Activated CD8-positive, alpha-beta memory T cell treated with anti-CD3 and anti-CD28 coated beads, Interleukin-2, amount 50 U/mL, for 4 hours (primary cell): Measurements from ENCODE around the gene ARL17B.
"Not testable (repeated sequence)": the region's sequence is repeated elsewhere in the genome, so short reads cannot be mapped to it uniquely, and the experiment has no call there.

Experiments
- DNase-seq: peaks from one replicate; pipeline ENCODE4 v3.0.0-alpha.2; 2020

ARL17B gene

GRCh38 chr17:46361755-46362154 lies at the start of gene ARL17B:
TSS of gene ARL17B (minus strand) at chr17:46361766. CDS start at chr17:46358397, 3,369 bp downstream.
- peak; percentile 58 for DNase-seq

- not testable (repeated sequence) for DNase-seq
Observed at GRCh38 chr17:46409864-46410263, 48.3 kb upstream of the ARL17B start.

- DNase-seq, result not testable (repeated sequence)
Observed at GRCh38 chr17:46407155-46407554, 45.6 kb upstream of the ARL17B start.

- not testable (repeated sequence) for DNase-seq
Observed at GRCh38 chr17:46401033-46401787, 39.6 kb upstream of the ARL17B start.

- not testable (repeated sequence) for DNase-seq
Observed at GRCh38 chr17:46400543-46400942, 39.0 kb upstream of the ARL17B start.

- not testable (repeated sequence) for DNase-seq
Observed at GRCh38 chr17:46399993-46400392, 38.4 kb upstream of the ARL17B start.

GRCh38 chr17:46396292-46396691 lies 34.7 kb upstream of the ARL17B start:
- DNase-seq, result not testable (repeated sequence)

GRCh38 chr17:46393702-46394101 lies 32.1 kb upstream of the ARL17B start:
- not testable (repeated sequence) for DNase-seq

- DNase-seq, result not testable (repeated sequence)
Observed at GRCh38 chr17:46385491-46385890, 23.9 kb upstream of the ARL17B start.

- not testable (repeated sequence) for DNase-seq
Observed at GRCh38 chr17:46383118-46383517, 21.6 kb upstream of the ARL17B start.

- not testable (repeated sequence) for DNase-seq
Observed at GRCh38 chr17:46373418-46373817, 11.9 kb upstream of the ARL17B start.

- DNase-seq, result not testable (repeated sequence)
Observed at GRCh38 chr17:46372236-46373229, 11.0 kb upstream of the ARL17B start.

- DNase-seq, result not testable (repeated sequence)
Observed at GRCh38 chr17:46367520-46367919, 6.0 kb upstream of the ARL17B start.

GRCh38 chr17:46361145-46361735 lies 326 bp downstream of the ARL17B start:
- DNase-seq, result not testable (repeated sequence)

- not testable (repeated sequence) for DNase-seq
Observed at GRCh38 chr17:46353856-46354255, 7.7 kb downstream of the ARL17B start.

GRCh38 chr17:46349060-46349459 lies 12.5 kb downstream of the ARL17B start:
- DNase-seq, result not testable (repeated sequence)

- DNase-seq, result not testable (repeated sequence)
Observed at GRCh38 chr17:46348345-46348744, 13.2 kb downstream of the ARL17B start.

- DNase-seq, result not testable (repeated sequence)
Observed at GRCh38 chr17:46342131-46342530, 19.4 kb downstream of the ARL17B start.

- DNase-seq, result not testable (repeated sequence)
Observed at GRCh38 chr17:46341220-46341619, 20.3 kb downstream of the ARL17B start.

GRCh38 chr17:46294831-46295230 lies 66.7 kb downstream of the ARL17B start, which contains the start of gene LRRC37A:
TSS of gene LRRC37A (plus strand) at chr17:46295131. CDS start at chr17:46295134, 3 bp downstream.
- DNase-seq, result not testable (repeated sequence)

GRCh38 chr17:46291618-46292017 lies 69.9 kb downstream of the ARL17B start:
- DNase-seq, result not testable (repeated sequence)

- not testable (repeated sequence) for DNase-seq
Observed at GRCh38 chr17:46290906-46291546, 70.5 kb downstream of the ARL17B start.
